Vagina (tissue), 2 donors: ENCODE measurements around the gene SPSB1. TPM values are rescaled to one million over a fixed set of nuclear protein-coding genes. Genes with fewer than 3 reads are reported as not detected.

ENCODE experiments used
- DNase-seq, 2 donors: peaks; one replicate each; pipeline ENCODE4 v3.0.0-alpha.2; 2017; ENCODE audit errors: extremely low spot score in 2 of 2
- H3K27ac ChIP-seq: fragments of 200-600 bp; sonication (generic); one replicate; pipeline ENCODE4 v1.5.1; 2019
- H3K27me3 ChIP-seq: fragments of 200-600 bp; sonication (generic); one replicate; pipeline ENCODE4 v1.5.1; 2019
- H3K36me3 ChIP-seq, 2 donors: fragments of 200-600 bp; sonication (generic); one replicate each; pipeline ENCODE4 v1.5.1; 2017 to 2019
- H3K4me1 ChIP-seq: fragments of 200-600 bp; sonication (generic); one replicate; pipeline ENCODE4 v1.5.1; 2019
- H3K4me3 ChIP-seq, 2 donors: fragments of 200-600 bp; sonication (generic); 1 replicate in 1 of 2; 2 replicates in 1 of 2; pipeline ENCODE4 v1.5.1; 2016 to 2019
- H3K9me3 ChIP-seq: fragments of 200-600 bp; sonication (generic); one replicate; pipeline ENCODE4 v1.5.1; 2019
- CTCF ChIP-seq, 3 experiments: fragments of 450-650 bp in 2 of 3; fragments of 200-600 bp in 1 of 3; sonication (generic) in 1 of 3; IDR thresholded peaks; one replicate each; pipeline ENCODE4 v1.5.1; 2017 to 2019; ENCODE audit warnings: antibody characterized with exemption in 3 of 3, mild to moderate bottlenecking in 2 of 3, moderate library complexity in 2 of 3
- POLR2A ChIP-seq, 2 donors: fragments of 450-650 bp; IDR thresholded peaks; one replicate each; pipeline ENCODE4 v1.6.1; 2017; ENCODE audit warnings: antibody characterized with exemption in 2 of 2, mild to moderate bottlenecking in 2 of 2, moderate library complexity in 2 of 2
- POLR2AphosphoS5 ChIP-seq, 2 donors: sonication (generic); formaldehyde crosslinking; IDR thresholded peaks; one replicate each; pipeline ENCODE4 v1.9.0; 2017; ENCODE audit warnings: antibody characterized with exemption in 2 of 2, mild to moderate bottlenecking in 2 of 2, low read depth in 1 of 2; ENCODE audit not compliant: insufficient read depth in 1 of 2
- intact Hi-C: fragments of 100-400 bp; cut with DNase I; formaldehyde crosslinking; loops from one replicate; pipeline ENCODE4 v1.15.1; 2023
- total RNA-seq: library from RNA; depleted of rRNA; stranded (reverse); fragments of >200 nt; gene quantifications from one replicate; pipeline ENCODE4 v1.2.3, GENCODE V29; 2016

Gene SPSB1
- total RNA-seq, 1 donor from 2014 or later, result 40.0 TPM

GRCh38 chr1:9345922-9346321 lies 53.2 kb downstream of the SPSB1 start:
- intact Hi-C loops, result no loop called here
- no peak for DNase-seq
- H3K27me3 ChIP-seq, result no peaks in the 10 kb centered on the region
- TF ChIP-seq CTCF (IDR thresholded peaks at IDR 0.05) (no peak), POLR2AphosphoS5 (IDR thresholded peaks at IDR 0.05; ENCODE audit: insufficient read depth in 1 of 2, low read depth in 1 of 2) (no peak), POLR2A (IDR thresholded peaks at IDR 0.05) (no peak)
- no peak overlapping the region for H3K4me3 ChIP-seq
- H3K4me1 ChIP-seq, result peaks cover 78% of the 10 kb centered on the region
- peak overlapping the region; percentile 19 for H3K27ac ChIP-seq
- no peaks in the 10 kb centered on the region for H3K36me3 ChIP-seq
- no peaks in the 10 kb centered on the region for H3K9me3 ChIP-seq

- Histone ChIP-seq H3K36me3 (no peaks in the 10 kb centered on the region), H3K9me3 (no peaks in the 10 kb centered on the region), H3K27ac (peak overlapping the region; percentile 19), H3K27me3 (no peaks in the 10 kb centered on the region), H3K4me1 (peaks cover 79% of the 10 kb centered on the region), H3K4me3 (no peak overlapping the region)
- DNase-seq, result no peak
- intact Hi-C loops, result no loop called here
- TF ChIP-seq POLR2AphosphoS5 (IDR thresholded peaks at IDR 0.05; ENCODE audit: insufficient read depth in 1 of 2, low read depth in 1 of 2), result no peak
These were observed 53.9 kb downstream of the SPSB1 start for GRCh38 chr1:9346566-9346965.

GRCh38 chr1:9347095-9347850 lies 54.6 kb downstream of the SPSB1 start:
- DNase-seq, result no peak
- Histone ChIP-seq H3K4me3 (no peak overlapping the region), H3K27ac (no peak overlapping the region), H3K9me3 (no peaks in the 10 kb centered on the region), H3K36me3 (no peaks in the 10 kb centered on the region), H3K27me3 (no peaks in the 10 kb centered on the region), H3K4me1 (peaks cover 79% of the 10 kb centered on the region)
- intact Hi-C loops, result no loop called here
- TF ChIP-seq POLR2AphosphoS5 (IDR thresholded peaks at IDR 0.05; ENCODE audit: insufficient read depth in 1 of 2, low read depth in 1 of 2) (no peak), CTCF (IDR thresholded peaks at IDR 0.05) (no peak), POLR2A (IDR thresholded peaks at IDR 0.05) (no peak)

DNA sequence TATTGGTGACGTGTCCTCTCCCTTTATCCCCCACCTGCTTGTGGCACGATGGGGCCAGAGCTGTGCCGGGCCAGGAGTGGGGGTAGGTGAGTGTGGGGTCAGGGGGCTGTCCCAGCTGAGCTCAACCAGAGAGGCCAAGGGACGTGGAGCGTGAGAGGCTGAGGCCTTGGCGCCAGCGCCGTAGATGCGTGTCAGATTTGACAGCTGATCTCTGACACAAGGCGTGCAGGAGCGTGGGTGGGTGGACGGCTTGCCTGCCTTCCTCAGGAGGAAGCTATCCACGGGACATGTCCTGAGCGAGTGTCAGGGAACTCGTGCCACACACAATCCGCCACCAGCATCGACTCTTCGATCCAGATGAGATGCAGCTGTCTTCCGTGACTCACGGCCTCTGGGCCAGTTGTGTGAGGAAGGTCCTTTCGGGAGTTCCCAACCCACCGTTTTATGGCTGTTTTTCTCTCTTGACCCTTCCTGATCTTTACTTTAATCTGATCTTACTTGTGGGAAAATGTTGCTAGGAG lies 56.7 kb downstream of the SPSB1 start:
- H3K27me3 ChIP-seq, result no peaks in the 10 kb centered on the region
- H3K4me3 ChIP-seq, result no peak overlapping the region
- peaks cover 77% of the 10 kb centered on the region for H3K4me1 ChIP-seq
- intact Hi-C loops, result no loop called here
- DNase-seq, result no peak
- TF ChIP-seq POLR2A (IDR thresholded peaks at IDR 0.05), result no peak
- peak in 1 of 2 donors; percentile 45 for TF ChIP-seq POLR2AphosphoS5 (IDR thresholded peaks at IDR 0.05; ENCODE audit: insufficient read depth in 1 of 2, low read depth in 1 of 2)
- H3K9me3 ChIP-seq, result no peaks in the 10 kb centered on the region
- H3K27ac ChIP-seq, result peak overlapping the region; percentile 42
- no peaks in the 10 kb centered on the region for H3K36me3 ChIP-seq

DNA sequence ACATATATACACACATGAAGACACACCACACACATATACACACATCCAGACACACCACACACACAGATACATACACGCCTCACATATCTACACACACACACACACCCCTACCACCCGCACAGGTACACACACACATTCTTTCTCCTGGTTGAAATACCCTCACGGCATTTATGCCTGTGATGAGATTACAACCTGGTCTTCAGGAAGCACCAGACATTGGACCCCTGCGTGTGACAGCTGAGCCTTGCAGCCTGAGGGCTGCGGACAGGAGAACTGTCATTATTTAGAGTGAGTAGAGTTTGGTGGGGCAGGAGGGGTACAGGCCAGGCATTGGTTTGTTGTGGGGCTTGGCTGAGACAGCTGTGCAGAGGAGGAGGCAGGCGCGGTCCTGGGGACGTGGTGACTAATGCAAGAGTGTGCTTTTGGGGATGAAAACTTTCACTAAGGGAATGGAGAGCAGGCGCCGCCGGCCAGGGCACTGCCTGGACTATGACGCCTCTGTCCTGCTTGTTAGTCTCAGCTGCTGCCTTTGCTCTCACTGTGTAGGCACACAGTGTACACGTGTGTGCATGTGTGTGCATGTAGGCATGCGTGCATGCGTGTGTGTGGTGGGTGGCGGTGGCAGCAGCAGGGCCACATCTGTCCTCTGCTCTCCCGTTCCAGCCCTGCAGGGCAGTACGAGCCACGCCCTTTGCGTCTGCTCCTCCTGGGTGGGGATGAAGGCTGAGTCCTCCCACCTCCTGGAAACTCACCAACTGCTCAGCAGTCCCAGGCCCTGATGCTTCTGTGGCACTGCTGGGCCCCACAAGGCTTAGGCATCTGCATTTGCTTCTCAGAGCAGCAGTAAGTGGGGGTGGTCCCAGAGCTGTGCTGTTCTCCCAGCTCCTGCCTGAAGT lies 57.6 kb downstream of the SPSB1 start:
- no peak for TF ChIP-seq CTCF (IDR thresholded peaks at IDR 0.05)
- no peak for TF ChIP-seq POLR2AphosphoS5 (IDR thresholded peaks at IDR 0.05; ENCODE audit: insufficient read depth in 1 of 2, low read depth in 1 of 2)
- TF ChIP-seq POLR2A (IDR thresholded peaks at IDR 0.05), result no peak
- H3K9me3 ChIP-seq, result no peaks in the 10 kb centered on the region
- intact Hi-C loops, result no loop called here
- H3K36me3 ChIP-seq, result no peaks in the 10 kb centered on the region
- peaks cover 69% of the 10 kb centered on the region for H3K4me1 ChIP-seq
- H3K27me3 ChIP-seq, result no peaks in the 10 kb centered on the region
- H3K4me3 ChIP-seq, result no peak overlapping the region
- H3K27ac ChIP-seq, result peak overlapping the region; percentile 42
- DNase-seq, result no peak
